Transverse colon (tissue), 4 donors: ENCODE measurements around the gene HOXA4.

ENCODE experiments used
- CTCF ChIP-seq, 5 experiments: fragments of 200-600 bp in 3 of 5; fragments of 450-650 bp in 2 of 5; sonication (generic) in 3 of 5; IDR thresholded peaks; 1 replicate in 2 of 5; 2 replicates in 3 of 5; pipeline ENCODE4 v1.5.1; 2016 to 2017; ENCODE audit warnings: antibody characterized with exemption in 5 of 5, inconsistent platforms in 3 of 5, mild to moderate bottlenecking in 2 of 5, moderate library complexity in 1 of 5
- POLR2A ChIP-seq: fragments of 450-650 bp; IDR thresholded peaks from one replicate; pipeline ENCODE4 v1.6.1; 2016; ENCODE audit warnings: antibody characterized with exemption, mild to moderate bottlenecking, moderate library complexity
- POLR2AphosphoS5 ChIP-seq, 3 donors: sonication (generic); formaldehyde crosslinking; IDR thresholded peaks; one replicate each; pipeline ENCODE4 v1.6.1; 2016; ENCODE audit warnings: antibody characterized with exemption in 3 of 3

- TF ChIP-seq CTCF (IDR thresholded peaks at IDR 0.05) = no peak
- peak; percentile 41 for TF ChIP-seq POLR2A
- peak in 2 of 3 donors; percentile 25 to 42 for TF ChIP-seq POLR2AphosphoS5 (IDR thresholded peaks at IDR 0.05)
Observed at GRCh38 chr7:27122077-27122910, 8.3 kb downstream of the HOXA4 start.
